CD14-positive monocyte (primary cell): ENCODE measurements around the gene TPCN1. TPM values are rescaled to one million over a fixed set of nuclear protein-coding genes. Genes with fewer than 3 reads are reported as not detected.

Source experiments
- DNase-seq, 3 donors: peaks; one replicate each; pipeline ENCODE4 v3.0.0-alpha.2; 2011 to 2022
- H2AFZ ChIP-seq: 2 replicates; pipeline ENCODE4 v1.6.0; 2012; ENCODE audit warnings: mild to moderate bottlenecking, low read depth, low read length, inconsistent platforms; ENCODE audit not compliant: insufficient read depth, poor library complexity, severe bottlenecking
- H3K27ac ChIP-seq, 2 donors: 1 replicate in 1 of 2; 2 replicates in 1 of 2; pipeline ENCODE4 v1.5.1; 2012 to 2013; ENCODE audit warnings: low read length in 2 of 2, control low read depth in 1 of 2, inconsistent platforms in 1 of 2, low read depth in 1 of 2, mild to moderate bottlenecking in 1 of 2
- H3K27me3 ChIP-seq, 2 donors: one replicate each; pipeline versions ENCODE4 v1.6.0 to v1.6.1; 2011 to 2013; ENCODE audit warnings: low read length in 2 of 2; ENCODE audit not compliant: control insufficient read depth in 2 of 2, insufficient read depth in 2 of 2
- H3K36me3 ChIP-seq, 2 donors: replicated peaks in 1 of 2; 1 replicate in 1 of 2; 2 replicates in 1 of 2; pipeline versions ENCODE4 v1.5.1 to v1.6.1; 2012 to 2013; ENCODE audit warnings: low read length in 2 of 2, control low read depth in 1 of 2, inconsistent platforms in 1 of 2, mild to moderate bottlenecking in 1 of 2; ENCODE audit not compliant: insufficient read depth in 2 of 2, control insufficient read depth in 1 of 2
- H3K4me1 ChIP-seq, 2 donors: 1 replicate in 1 of 2; 2 replicates in 1 of 2; pipeline versions ENCODE4 v1.5.1 to v1.6.1; 2012 to 2013; ENCODE audit warnings: low read length in 2 of 2, control low read depth in 1 of 2, inconsistent platforms in 1 of 2, mild to moderate bottlenecking in 1 of 2, moderate library complexity in 1 of 2; ENCODE audit not compliant: insufficient read depth in 2 of 2, control insufficient read depth in 1 of 2
- H3K4me2 ChIP-seq: replicated peaks from 2 replicates; pipeline ENCODE3; 2012; ENCODE audit warnings: low read length, moderate library complexity, mild to moderate bottlenecking; ENCODE audit not compliant: poor library complexity, severe bottlenecking; ENCODE audit errors: extremely low read depth
- H3K4me3 ChIP-seq, 3 experiments: fragments of 200-600 bp in 1 of 3; sonication (generic) in 1 of 3; replicated peaks in 1 of 3; 1 replicate in 2 of 3; 2 replicates in 1 of 3; pipeline ENCODE4 v1.5.1; 2011 to 2013; ENCODE audit warnings: low read length in 3 of 3, mild to moderate bottlenecking in 3 of 3, control low read depth in 2 of 3, low read depth in 2 of 3, inconsistent platforms in 1 of 3, moderate library complexity in 1 of 3
- H3K79me2 ChIP-seq: 2 replicates; pipeline ENCODE4 v1.6.0; 2012; ENCODE audit warnings: mild to moderate bottlenecking, control low read depth, inconsistent platforms, low read length, moderate library complexity; ENCODE audit not compliant: insufficient read depth
- H3K9ac ChIP-seq: 2 replicates; pipeline ENCODE4 v1.6.0; 2017; ENCODE audit warnings: low read length, mild to moderate bottlenecking; ENCODE audit not compliant: insufficient read depth, poor library complexity, severe bottlenecking
- H3K9me3 ChIP-seq, 2 donors: replicated peaks in 1 of 2; 1 replicate in 1 of 2; 2 replicates in 1 of 2; pipeline versions ENCODE4 v1.5.1 to v1.6.1; 2012 to 2013; ENCODE audit warnings: low read length in 2 of 2, control low read depth in 1 of 2; ENCODE audit not compliant: control insufficient read depth in 1 of 2, insufficient read depth in 1 of 2
- H4K20me1 ChIP-seq: 2 replicates; pipeline ENCODE4 v1.6.0; 2012; ENCODE audit warnings: mild to moderate bottlenecking, low read length, control low read depth, moderate library complexity; ENCODE audit not compliant: insufficient read depth
- H3K27ac Mint-ChIP-seq, 7 donors: one replicate each; pipeline ENCODE4 v1.8.0; 2020; ENCODE audit warnings: mild to moderate bottlenecking in 7 of 7, mixed read lengths in 7 of 7, moderate library complexity in 6 of 7, inconsistent platforms in 2 of 7
- H3K27me3 Mint-ChIP-seq, 3 donors: one replicate each; pipeline ENCODE4 v1.8.0; 2021 to 2022; ENCODE audit warnings: low read depth in 3 of 3, mild to moderate bottlenecking in 3 of 3, mixed read lengths in 3 of 3, moderate library complexity in 3 of 3, inconsistent platforms in 1 of 3
- H3K36me3 Mint-ChIP-seq, 2 donors: one replicate each; pipeline ENCODE4 v1.8.0; 2020; ENCODE audit warnings: mixed read lengths in 2 of 2, inconsistent platforms in 1 of 2, mild to moderate bottlenecking in 1 of 2
- H3K4me1 Mint-ChIP-seq: one replicate; pipeline ENCODE4 v1.8.0; 2020; ENCODE audit warnings: mild to moderate bottlenecking, mixed read lengths
- H3K4me3 Mint-ChIP-seq, 2 donors: one replicate each; pipeline ENCODE4 v1.8.0; 2020; ENCODE audit warnings: mild to moderate bottlenecking in 2 of 2, mixed read lengths in 2 of 2, moderate library complexity in 1 of 2
- H3K9me3 Mint-ChIP-seq, 7 donors: one replicate each; pipeline ENCODE4 v1.8.0; 2020 to 2022; ENCODE audit warnings: mixed read lengths in 7 of 7, mild to moderate bottlenecking in 6 of 7, moderate library complexity in 6 of 7, inconsistent platforms in 2 of 7
- CTCF ChIP-seq: fragments of 200-600 bp; IDR thresholded peaks from one replicate; pipeline ENCODE4 v1.8.0; 2022; ENCODE audit warnings: antibody characterized with exemption, mild to moderate bottlenecking
- WGBS: methylation state at CpG from one replicate; pipeline ENCODE4 v1.1.5; 2013; ENCODE audit warnings: missing lambda C conversion rate; ENCODE audit not compliant: insufficient coverage; 5-methylcytosine and 5-hydroxymethylcytosine counted together
- intact Hi-C, 2 donors: fragments of 100-400 bp; cut with micrococcal nuclease; formaldehyde crosslinking; loops; one replicate each; pipeline versions ENCODE4 v1.15.0 to v1.15.1; 2023
- polyA plus RNA-seq, 3 donors: library from polyadenylated mRNA; depleted of rRNA in 1 of 3; unstranded in 2 of 3; stranded (reverse) in 1 of 3; fragments of 300-500 nt in 2 of 3; fragments of >200 nt in 1 of 3; fragmentation: Illumina TruSeq in 2 of 3; gene quantifications; 1 replicate in 2 of 3; 2 replicates in 1 of 3; pipeline ENCODE4 v1.2.3, GENCODE V29; 2012 to 2021

The TPCN1 gene
- polyA plus RNA-seq, 3 donors = 20.4 to 110 (median 34.9) TPM

GRCh38 chr12:113302466-113302865, 81.2 kb downstream of the TPCN1 start:
- H4K20me1 ChIP-seq = peaks cover 45% of the 10 kb centered on the region
- no peaks in the 10 kb centered on the region for H3K79me2 ChIP-seq
- DNase-seq = no peak
- 65% methylated on average over 7 of the region's 8 CpGs for WGBS
- intact Hi-C loops = no loop called here
- no peak for TF ChIP-seq CTCF
- Mint-ChIP-seq H3K4me3 (no peak overlapping the region), H3K27me3 (peaks cover 0 to 4% (median 2%) of the 10 kb centered on the region in 3 donors), H3K27ac (peak overlapping the region in 1 of 7 donors; percentile 34), H3K36me3 (peaks cover 70 to 90% of the 10 kb centered on the region in 2 donors), H3K9me3 (peaks cover 0 to 2% (median 0%) of the 10 kb centered on the region in 7 donors), H3K4me1 (peaks cover 21% of the 10 kb centered on the region)
- H3K9ac ChIP-seq = no peak overlapping the region
- H3K27ac ChIP-seq = no peak overlapping the region
- H3K4me1 ChIP-seq = peaks cover 8 to 9% of the 10 kb centered on the region in 2 donors
- H3K4me3 ChIP-seq = no peak overlapping the region
- H3K4me2 ChIP-seq = peak overlapping the region; percentile 13
- H3K36me3 ChIP-seq = peaks cover 67 to 87% of the 10 kb centered on the region in 2 donors
- H3K27me3 ChIP-seq = no peaks in the 10 kb centered on the region
- H2AFZ ChIP-seq = no peak overlapping the region
- H3K9me3 ChIP-seq = no peaks in the 10 kb centered on the region

GRCh38 chr12:113302886-113303640, 81.8 kb downstream of the TPCN1 start:
- Histone ChIP-seq H4K20me1 (peaks cover 39% of the 10 kb centered on the region), H3K4me2 (peak overlapping the region; percentile 13), H3K27ac (peak overlapping the region in 1 of 2 donors; percentile 11), H3K79me2 (no peaks in the 10 kb centered on the region), H3K4me3 (no peak overlapping the region), H3K4me1 (peaks cover 8 to 9% of the 10 kb centered on the region in 2 donors), H3K36me3 (peaks cover 67 to 87% of the 10 kb centered on the region in 2 donors), H3K9me3 (no peaks in the 10 kb centered on the region), H3K9ac (no peak overlapping the region), H3K27me3 (no peaks in the 10 kb centered on the region), H2AFZ (no peak overlapping the region)
- H3K27ac Mint-ChIP-seq = peak overlapping the region in 5 of 7 donors; percentile 1 to 70 (median 64)
- 19% methylated on average over 10 of the region's 19 CpGs for WGBS
- peak; percentile 30 to 51 (median 48) for DNase-seq
- H3K27me3 Mint-ChIP-seq = peaks cover 0 to 4% (median 2%) of the 10 kb centered on the region in 3 donors
- H3K36me3 Mint-ChIP-seq = peaks cover 74 to 90% of the 10 kb centered on the region in 2 donors
- H3K4me3 Mint-ChIP-seq = peak overlapping the region in 1 of 2 donors; percentile 5
- no peak for TF ChIP-seq CTCF
- peaks cover 0 to 2% (median 0%) of the 10 kb centered on the region in 7 donors for H3K9me3 Mint-ChIP-seq
- intact Hi-C loops = no loop called here
- H3K4me1 Mint-ChIP-seq = peaks cover 18% of the 10 kb centered on the region
